GM12801 (cell line): ENCODE data around the gene FREY1.

Experiments used
- TF ChIP-seq, protein P1 (sequence below): IDR thresholded peaks from one replicate; pipeline ENCODE4 v1.5.1; 2011; ENCODE audit warnings: control low read depth; ENCODE audit not compliant: insufficient read length; ENCODE audit errors: extremely low read depth

The FREY1 gene

DNA sequence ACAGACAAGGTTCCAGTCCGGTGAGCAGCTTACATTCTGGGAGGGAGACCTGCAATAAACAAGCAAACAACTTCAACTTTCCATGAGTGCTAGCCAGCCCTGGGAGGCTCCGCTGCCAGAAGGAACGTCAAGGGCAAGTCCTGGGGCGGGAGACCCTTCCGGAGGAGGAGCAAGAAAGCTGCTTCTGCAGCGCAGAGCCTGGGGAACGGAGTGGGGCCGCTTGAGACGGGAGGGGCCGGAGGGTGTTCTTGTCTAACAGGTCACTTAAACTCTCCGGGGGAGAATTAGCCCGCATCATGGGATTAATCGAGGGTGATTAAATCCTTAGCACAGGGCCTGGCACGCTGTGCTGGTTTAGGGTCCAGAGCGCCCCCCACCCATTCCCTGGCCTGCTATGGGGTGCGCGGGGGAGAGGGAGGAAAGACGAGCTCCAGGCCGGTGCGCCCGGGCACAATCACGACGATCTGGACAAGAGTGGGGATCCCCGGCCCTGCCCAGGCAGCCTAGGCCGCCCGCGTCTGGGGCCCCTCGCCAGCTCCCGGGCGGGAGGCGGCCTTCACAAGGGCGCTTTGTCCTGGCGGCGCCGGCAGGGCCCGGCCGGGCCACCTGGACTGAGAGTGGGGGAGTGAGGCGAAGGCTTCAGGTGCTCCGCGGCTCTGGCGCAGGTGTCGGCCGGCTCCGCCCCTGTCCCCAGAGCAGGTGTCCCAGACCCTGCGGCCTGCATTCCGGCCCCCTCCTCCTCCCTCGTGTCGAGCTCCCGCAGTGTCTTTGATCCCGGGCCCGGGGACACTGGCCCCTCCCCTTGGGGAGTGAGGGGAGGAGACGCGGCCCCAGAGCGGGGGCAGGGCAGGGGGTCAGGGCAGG lies 14.7 kb upstream of the FREY1 start:
- TF ChIP-seq, protein P1, sequence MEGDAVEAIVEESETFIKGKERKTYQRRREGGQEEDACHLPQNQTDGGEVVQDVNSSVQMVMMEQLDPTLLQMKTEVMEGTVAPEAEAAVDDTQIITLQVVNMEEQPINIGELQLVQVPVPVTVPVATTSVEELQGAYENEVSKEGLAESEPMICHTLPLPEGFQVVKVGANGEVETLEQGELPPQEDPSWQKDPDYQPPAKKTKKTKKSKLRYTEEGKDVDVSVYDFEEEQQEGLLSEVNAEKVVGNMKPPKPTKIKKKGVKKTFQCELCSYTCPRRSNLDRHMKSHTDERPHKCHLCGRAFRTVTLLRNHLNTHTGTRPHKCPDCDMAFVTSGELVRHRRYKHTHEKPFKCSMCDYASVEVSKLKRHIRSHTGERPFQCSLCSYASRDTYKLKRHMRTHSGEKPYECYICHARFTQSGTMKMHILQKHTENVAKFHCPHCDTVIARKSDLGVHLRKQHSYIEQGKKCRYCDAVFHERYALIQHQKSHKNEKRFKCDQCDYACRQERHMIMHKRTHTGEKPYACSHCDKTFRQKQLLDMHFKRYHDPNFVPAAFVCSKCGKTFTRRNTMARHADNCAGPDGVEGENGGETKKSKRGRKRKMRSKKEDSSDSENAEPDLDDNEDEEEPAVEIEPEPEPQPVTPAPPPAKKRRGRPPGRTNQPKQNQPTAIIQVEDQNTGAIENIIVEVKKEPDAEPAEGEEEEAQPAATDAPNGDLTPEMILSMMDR, result no peak

DNA sequence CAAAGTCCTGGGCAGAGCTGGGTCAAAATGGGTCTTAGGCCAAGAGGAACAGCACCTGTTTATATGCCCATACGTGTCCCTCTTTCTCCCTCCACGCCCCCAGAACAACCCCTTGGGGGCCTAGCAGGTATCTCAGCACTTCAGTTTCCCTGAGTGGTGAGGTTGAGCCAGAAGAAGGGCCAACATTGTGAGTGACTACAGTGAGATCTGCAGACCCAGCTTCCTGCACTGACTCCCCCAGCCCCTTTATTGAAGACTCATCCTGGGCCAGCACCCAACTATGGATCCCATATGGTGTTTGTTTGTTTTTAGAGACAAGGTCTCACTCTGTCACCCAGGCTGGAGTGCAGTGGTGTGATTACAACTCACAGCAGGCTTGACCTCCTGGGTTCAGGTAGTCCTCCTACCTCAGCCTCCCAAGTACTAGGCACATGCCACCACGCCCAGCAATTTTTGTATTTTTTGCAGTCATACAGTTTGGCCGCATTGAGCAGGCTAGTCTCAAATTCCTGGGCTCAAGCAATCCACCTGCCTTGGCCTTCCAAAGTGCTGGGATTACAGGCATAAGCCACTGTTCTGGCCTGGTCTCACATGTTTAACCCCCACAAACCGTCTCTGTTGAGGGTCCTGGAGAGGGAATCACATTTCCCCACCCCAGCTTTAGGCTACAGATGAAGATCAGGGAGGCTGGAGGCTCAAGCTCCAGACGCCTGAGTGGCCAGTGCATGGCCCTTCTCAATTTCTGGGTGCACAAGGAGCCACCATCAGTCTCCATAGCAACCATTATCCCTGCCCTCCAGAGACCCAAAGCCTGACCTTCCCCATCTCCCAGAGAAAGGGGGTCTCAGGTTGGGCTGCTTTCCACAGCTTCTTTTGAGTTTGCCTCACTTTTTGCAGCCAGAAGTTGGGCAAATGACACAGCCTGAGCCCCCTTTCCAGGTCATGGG lies 13.7 kb upstream of the FREY1 start:
- TF ChIP-seq, protein P1, result no peak

DNA sequence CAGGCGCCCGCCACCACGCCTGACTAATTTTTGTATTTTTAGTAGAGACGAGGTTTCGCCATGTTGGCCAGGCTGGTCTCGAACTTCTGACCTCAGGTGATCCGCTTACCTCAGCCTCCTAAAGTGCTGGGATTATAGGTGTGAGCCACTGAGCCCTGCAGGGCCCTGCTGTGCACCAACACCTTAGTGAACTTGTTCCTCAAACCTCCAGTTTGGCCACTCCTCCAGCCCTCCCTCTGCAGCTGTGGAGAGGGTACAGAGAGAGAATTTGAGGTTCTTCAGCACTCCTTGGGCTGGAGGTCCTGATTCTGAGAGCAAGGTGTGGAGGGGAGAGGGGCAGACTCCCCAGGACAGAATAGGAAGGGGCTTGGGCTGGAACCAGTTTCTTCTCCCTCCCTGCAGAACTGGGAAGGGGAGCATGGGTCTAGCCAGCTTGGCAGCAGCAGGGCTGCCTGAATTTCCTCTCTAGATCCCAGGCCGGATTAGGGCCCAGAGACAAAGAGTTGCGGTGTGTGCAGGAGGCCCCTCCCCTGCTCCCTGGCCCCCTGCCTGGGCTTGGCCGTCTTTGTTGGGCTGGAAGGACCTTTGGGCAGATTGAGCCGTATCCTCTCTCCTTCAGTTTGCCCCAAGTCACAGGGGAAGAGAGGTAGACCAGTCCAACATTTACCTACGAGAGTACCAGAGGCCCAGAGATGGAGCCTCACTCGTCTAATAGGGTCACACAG lies 12.9 kb upstream of the FREY1 start:
- TF ChIP-seq, protein P1, result no peak

DNA sequence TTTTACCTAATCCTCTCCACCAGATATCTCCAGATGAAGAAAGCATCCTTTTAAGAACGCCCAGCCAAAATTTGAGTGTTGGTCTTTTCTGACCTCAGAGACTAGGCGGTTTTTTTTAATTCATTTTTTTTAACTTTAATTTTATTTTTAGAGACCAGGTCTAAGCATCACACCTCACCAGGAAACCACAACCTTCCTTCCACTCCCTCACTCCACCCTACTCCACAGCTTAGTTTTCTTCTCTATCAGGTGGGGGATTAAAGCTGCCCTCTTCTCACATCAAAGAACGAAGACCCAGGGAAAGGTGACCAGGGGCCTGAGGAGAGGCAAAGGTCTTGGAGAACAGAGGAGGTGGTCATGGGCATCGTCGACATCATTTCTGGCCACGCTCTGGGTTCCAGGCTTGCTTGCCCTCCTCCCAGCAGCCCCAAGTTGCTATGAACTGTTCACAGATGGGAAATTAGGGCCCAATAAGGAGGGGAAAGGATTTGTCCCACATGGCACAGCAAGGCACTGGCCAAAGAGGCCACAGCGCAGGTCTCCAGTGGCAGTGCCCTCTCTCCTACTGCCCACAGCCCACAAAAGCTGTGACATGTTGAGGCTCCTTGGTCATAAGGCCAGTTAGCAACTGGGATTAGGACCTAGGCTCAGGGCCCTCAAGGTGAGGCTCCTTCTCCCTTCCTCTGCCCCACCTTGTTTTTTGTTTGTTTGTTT lies 12.0 kb upstream of the FREY1 start:
- TF ChIP-seq, protein P1, result no peak

DNA sequence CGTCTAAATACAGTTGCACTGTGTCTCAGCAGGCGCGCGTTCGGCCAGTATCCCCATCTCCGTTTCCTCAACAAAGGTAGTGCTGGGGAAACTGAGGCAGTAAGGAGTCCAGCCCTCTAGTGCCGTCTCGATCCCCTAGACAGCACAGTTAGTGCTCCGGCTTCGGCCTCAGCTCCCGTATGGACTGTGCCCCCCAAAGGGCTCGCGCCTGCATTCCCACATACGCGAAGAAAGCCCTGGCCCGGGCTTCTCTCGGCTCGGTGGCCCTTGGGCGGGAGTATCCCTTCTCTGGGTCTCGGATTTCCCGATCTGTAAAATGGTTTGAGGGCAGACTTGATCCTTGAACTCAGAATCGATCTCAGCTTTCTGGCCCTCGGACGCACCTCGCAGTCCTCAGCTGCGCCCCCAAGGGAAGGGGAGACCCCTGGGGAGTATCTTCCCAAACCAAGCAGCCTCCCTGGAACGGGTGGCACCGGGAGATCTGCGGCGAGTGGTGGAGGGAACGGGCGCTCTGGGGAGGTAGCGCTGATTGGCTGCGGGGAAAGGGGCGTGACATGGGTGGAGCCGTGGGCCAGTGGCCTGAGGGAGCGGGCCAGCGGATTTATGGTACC lies 11.4 kb upstream of the FREY1 start:
- TF ChIP-seq, protein P1, result no peak

DNA sequence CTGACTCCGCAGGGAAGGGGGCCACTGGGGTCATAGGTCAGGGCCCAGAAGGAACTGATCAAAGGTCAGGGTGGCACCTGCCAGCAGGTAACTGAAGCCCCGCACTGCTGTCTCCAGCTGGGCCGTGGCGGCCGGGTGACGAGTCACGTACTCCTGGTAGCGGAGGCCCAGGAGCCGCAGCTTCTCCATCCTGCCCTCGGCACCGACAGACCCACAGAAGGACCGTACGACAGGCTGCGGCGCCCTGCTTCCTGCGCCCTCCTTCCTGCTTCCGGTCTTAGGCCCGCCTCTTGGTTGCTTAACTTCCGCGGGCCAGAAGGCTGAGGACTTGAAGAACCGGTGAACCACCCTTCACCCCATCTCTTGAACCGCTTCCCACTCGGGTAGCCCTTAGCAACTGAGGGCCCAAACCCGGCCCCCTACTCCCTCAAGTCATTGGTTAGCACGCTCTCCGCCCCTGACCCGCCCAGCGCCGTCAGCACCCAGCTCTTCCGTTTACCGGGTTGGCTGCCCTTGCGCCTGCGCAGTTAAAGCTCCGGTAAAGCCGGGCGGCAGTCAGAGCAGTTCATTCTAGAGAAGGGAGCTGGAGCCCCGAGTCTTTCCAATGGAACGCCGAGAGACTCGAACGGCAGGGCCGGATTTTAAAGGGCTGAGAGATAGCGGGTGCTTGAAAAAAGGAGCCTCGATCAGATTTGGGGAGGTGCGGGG lies 10.7 kb upstream of the FREY1 start, which contains the start of gene PEX16:
Gene PEX16 (minus strand): TSS at position 255 of the 708 bp plus-strand sequence. CDS start 66 bp downstream, at position 189.
- TF ChIP-seq, protein P1, result no peak
